Measurements from ENCODE around the gene EIF3B.

EIF3B gene

GRCh38 chr7:2360796-2361195 is 6.2 kb downstream of the EIF3B start:
- H3K9ac ChIP-seq: no peak overlapping the region
- H3K4me3 ChIP-seq (IDR thresholded peaks at IDR 0.05; ENCODE audit: insufficient read depth, low read depth, low read length): no peak overlapping the region
- no peak overlapping the region for H2AFZ ChIP-seq (ENCODE audit: low read depth)
- peaks cover 42% of the 10 kb centered on the region for H3K36me3 ChIP-seq (ENCODE audit: insufficient read depth)
- H4K20me1 ChIP-seq (ENCODE audit: insufficient read depth): peaks cover 63% of the 10 kb centered on the region
- H3K4me1 ChIP-seq (ENCODE audit: low read depth, poor library complexity, severe bottlenecking): peaks cover 31% of the 10 kb centered on the region
- TF ChIP-seq CTCF (conservative IDR thresholded peaks at IDR 0.05; ENCODE audit: low read depth, low read length): no peak
- H3K79me2 ChIP-seq (ENCODE audit: insufficient read depth, low read depth): peaks cover 82% of the 10 kb centered on the region
- no peaks in the 10 kb centered on the region for H3K27me3 ChIP-seq (ENCODE audit: insufficient read depth, low read depth)
- no peak overlapping the region for H3K27ac ChIP-seq
- H3K4me2 ChIP-seq: no peak overlapping the region

GRCh38 chr7:2362385-2363088 is 7.9 kb downstream of the EIF3B start:
- Histone ChIP-seq H3K4me3 (IDR thresholded peaks at IDR 0.05; ENCODE audit: insufficient read depth, low read depth, low read length) (no peak overlapping the region), H4K20me1 (ENCODE audit: insufficient read depth) (peaks cover 51% of the 10 kb centered on the region), H3K4me1 (ENCODE audit: low read depth, poor library complexity, severe bottlenecking) (peaks cover 17% of the 10 kb centered on the region), H3K27me3 (ENCODE audit: insufficient read depth, low read depth) (no peaks in the 10 kb centered on the region), H3K36me3 (ENCODE audit: insufficient read depth) (peaks cover 45% of the 10 kb centered on the region), H3K9ac (no peak overlapping the region), H2AFZ (ENCODE audit: low read depth) (no peak overlapping the region), H3K4me2 (no peak overlapping the region), H3K27ac (no peak overlapping the region), H3K79me2 (ENCODE audit: insufficient read depth, low read depth) (peaks cover 70% of the 10 kb centered on the region)
- TF ChIP-seq CTCF (conservative IDR thresholded peaks at IDR 0.05; ENCODE audit: low read depth, low read length): no peak

- Histone ChIP-seq H3K36me3 (ENCODE audit: insufficient read depth) (peaks cover 46% of the 10 kb centered on the region; the same call in 1 of the 2 replicates), H3K9ac (no peak overlapping the region), H3K27ac (no peak overlapping the region), H2AFZ (ENCODE audit: low read depth) (no peak overlapping the region), H3K4me1 (ENCODE audit: low read depth, poor library complexity, severe bottlenecking) (no peaks in the 10 kb centered on the region), H3K4me2 (no peak overlapping the region), H3K4me3 (IDR thresholded peaks at IDR 0.05; ENCODE audit: insufficient read depth, low read depth, low read length) (no peak overlapping the region), H3K79me2 (ENCODE audit: insufficient read depth, low read depth) (peaks cover 45% of the 10 kb centered on the region), H3K27me3 (ENCODE audit: insufficient read depth, low read depth) (no peaks in the 10 kb centered on the region), H4K20me1 (ENCODE audit: insufficient read depth) (peaks cover 3% of the 10 kb centered on the region; the same call in 1 of the 2 replicates)
- TF ChIP-seq CTCF (conservative IDR thresholded peaks at IDR 0.05; ENCODE audit: low read depth, low read length): no peak
Observed at GRCh38 chr7:2369139-2369538, 14.5 kb downstream of the EIF3B start.

GRCh38 chr7:2371329-2371728 is 16.7 kb downstream of the EIF3B start:
- Histone ChIP-seq H3K4me1 (ENCODE audit: low read depth, poor library complexity, severe bottlenecking) (no peaks in the 10 kb centered on the region), H3K4me2 (no peak overlapping the region), H3K79me2 (ENCODE audit: insufficient read depth, low read depth) (peaks cover 65% of the 10 kb centered on the region), H2AFZ (ENCODE audit: low read depth) (no peak overlapping the region), H3K36me3 (ENCODE audit: insufficient read depth) (peaks cover 42% of the 10 kb centered on the region; the same call in 1 of the 2 replicates), H3K27ac (no peak overlapping the region), H4K20me1 (ENCODE audit: insufficient read depth) (no peaks in the 10 kb centered on the region; the same call in 1 of the 2 replicates), H3K27me3 (ENCODE audit: insufficient read depth, low read depth) (no peaks in the 10 kb centered on the region), H3K4me3 (IDR thresholded peaks at IDR 0.05; ENCODE audit: insufficient read depth, low read depth, low read length) (no peak overlapping the region), H3K9ac (no peak overlapping the region)
- TF ChIP-seq CTCF (conservative IDR thresholded peaks at IDR 0.05; ENCODE audit: low read depth, low read length): no peak

Measured in KMS-11 (cell line).